HEK293T (cell line): Measurements from ENCODE around the gene SLC17A7.

ENCODE experiments used
- ARNT ChIP-seq: fragments of 450-650 bp; IDR thresholded peaks from 2 replicates; pipeline ENCODE4 v1.6.1; 2017; ENCODE audit warnings: mild to moderate bottlenecking
- BHLHE40 ChIP-seq: fragments of 450-650 bp; IDR thresholded peaks from 2 replicates; pipeline ENCODE4 v1.6.1; 2016; ENCODE audit warnings: mild to moderate bottlenecking, moderate library complexity, borderline replicate concordance
- ELF4 ChIP-seq: fragments of 450-650 bp; IDR thresholded peaks from 2 replicates; pipeline ENCODE4 v1.6.1; 2017; ENCODE audit warnings: antibody characterized with exemption
- FOXA1 ChIP-seq: fragments of 450-650 bp; IDR thresholded peaks from 2 replicates; pipeline ENCODE4 v1.6.1; 2016; ENCODE audit warnings: mild to moderate bottlenecking
- FOXM1 ChIP-seq: fragments of 450-650 bp; IDR thresholded peaks from 2 replicates; pipeline ENCODE4 v1.6.1; 2017; ENCODE audit warnings: mild to moderate bottlenecking, borderline replicate concordance
- HDGF ChIP-seq: fragments of 450-650 bp; IDR thresholded peaks from 2 replicates; pipeline ENCODE4 v1.6.1; 2017; ENCODE audit warnings: antibody characterized with exemption, borderline replicate concordance
- SP1 ChIP-seq: fragments of 450-650 bp; IDR thresholded peaks from 2 replicates; pipeline ENCODE4 v1.6.1; 2017
- TARDBP ChIP-seq: fragments of 450-650 bp; IDR thresholded peaks from 2 replicates; pipeline ENCODE4 v1.6.1; 2016
- ZNF384 ChIP-seq: fragments of 450-650 bp; IDR thresholded peaks from 2 replicates; pipeline ENCODE4 v1.6.1; 2016
- TF ChIP-seq, protein P1 (sequence below): fragments of 450-650 bp; IDR thresholded peaks from 2 replicates; pipeline ENCODE4 v1.6.1; 2016

DNA sequence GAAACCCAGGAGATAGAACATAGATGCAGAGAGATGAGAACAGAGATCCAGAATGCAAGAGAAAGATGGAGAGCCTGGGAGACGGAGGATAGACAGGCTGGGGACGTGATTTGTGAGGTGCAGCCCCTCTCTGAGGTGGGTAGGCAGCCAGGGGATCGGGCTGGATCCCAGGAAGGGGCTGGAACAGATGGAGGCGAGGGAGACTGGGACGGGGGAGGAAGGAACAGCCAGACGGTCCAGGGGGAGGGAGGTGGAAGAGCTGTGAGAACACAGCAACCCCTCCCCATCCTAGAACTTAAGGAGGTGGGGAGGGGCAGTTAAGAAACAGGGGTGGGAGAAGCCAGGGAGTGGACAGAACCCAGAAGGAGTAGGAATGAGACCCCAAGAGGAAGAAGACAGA lies 3.1 kb downstream of the SLC17A7 start:
- TF ChIP-seq, protein P1, sequence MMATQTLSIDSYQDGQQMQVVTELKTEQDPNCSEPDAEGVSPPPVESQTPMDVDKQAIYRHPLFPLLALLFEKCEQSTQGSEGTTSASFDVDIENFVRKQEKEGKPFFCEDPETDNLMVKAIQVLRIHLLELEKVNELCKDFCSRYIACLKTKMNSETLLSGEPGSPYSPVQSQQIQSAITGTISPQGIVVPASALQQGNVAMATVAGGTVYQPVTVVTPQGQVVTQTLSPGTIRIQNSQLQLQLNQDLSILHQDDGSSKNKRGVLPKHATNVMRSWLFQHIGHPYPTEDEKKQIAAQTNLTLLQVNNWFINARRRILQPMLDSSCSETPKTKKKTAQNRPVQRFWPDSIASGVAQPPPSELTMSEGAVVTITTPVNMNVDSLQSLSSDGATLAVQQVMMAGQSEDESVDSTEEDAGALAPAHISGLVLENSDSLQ: no peak
- TF ChIP-seq BHLHE40: no peak
- no peak for TF ChIP-seq ARNT
- no peak for TF ChIP-seq TARDBP
- TF ChIP-seq ELF4: no peak
- no peak for TF ChIP-seq SP1
- no peak for TF ChIP-seq FOXM1
- TF ChIP-seq HDGF: no peak
- no peak for TF ChIP-seq ZNF384
- no peak for TF ChIP-seq FOXA1
